HG02981 (cell line): ENCODE data around the gene GET3.
"Not testable (repeated sequence)": the region's sequence is repeated elsewhere in the genome, so short reads cannot be mapped to it uniquely, and the experiment has no call there.

Experiments
- ATAC-seq: cut with Tn5 transposase; IDR thresholded peaks from one replicate; pipeline ENCODE4 v1.9.1; 2021; ENCODE audit warnings: mild to moderate bottlenecking, moderate library complexity; ENCODE audit not compliant: unreplicated experiment

GET3 gene

DNA sequence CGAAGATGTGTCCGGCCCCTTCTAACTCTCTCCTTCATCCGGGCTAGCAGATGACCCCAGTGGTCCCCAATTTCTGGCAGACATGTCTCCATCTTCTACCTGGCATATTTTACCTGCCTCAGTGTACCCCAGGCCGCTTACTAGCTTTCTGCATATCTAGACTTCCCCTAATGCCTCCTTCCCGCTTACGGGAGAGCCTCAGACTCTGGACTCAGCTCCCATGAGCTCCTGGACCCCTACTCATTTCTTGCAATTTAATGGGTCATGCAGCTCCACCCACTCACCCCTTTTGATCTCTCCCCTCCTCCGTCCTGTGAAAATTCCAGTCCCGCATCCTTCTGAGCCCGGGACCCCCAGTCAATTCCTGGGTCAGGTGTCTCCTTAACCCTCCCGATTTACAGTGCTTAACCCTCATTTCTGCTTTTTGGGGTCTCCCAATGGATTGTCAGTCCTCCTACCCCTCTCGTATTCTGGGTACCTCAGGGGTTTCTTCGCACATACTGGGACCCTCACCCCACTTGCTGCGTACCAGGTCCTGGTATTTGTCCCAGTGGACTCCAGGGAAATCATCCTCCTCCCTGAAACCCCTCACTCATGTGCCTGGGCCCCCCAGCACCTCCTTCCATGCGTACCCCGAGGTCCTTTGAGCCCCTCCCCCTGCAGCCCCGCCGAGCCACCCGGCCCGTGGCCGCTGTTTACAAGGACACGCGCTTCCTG, 53.5 kb downstream of the GET3 start:
- ATAC-seq = no peak

- ATAC-seq = peak; percentile 29
These were observed 54.2 kb downstream of the GET3 start, which contains the start of gene JUNB for GRCh38 chr19:12791345-12792050. TSS of gene JUNB (plus strand) at chr19:12791486. CDS start at chr19:12791772, 286 bp downstream.

- ATAC-seq = no peak
These were observed 55.0 kb downstream of the GET3 start for GRCh38 chr19:12792051-12792852.

DNA sequence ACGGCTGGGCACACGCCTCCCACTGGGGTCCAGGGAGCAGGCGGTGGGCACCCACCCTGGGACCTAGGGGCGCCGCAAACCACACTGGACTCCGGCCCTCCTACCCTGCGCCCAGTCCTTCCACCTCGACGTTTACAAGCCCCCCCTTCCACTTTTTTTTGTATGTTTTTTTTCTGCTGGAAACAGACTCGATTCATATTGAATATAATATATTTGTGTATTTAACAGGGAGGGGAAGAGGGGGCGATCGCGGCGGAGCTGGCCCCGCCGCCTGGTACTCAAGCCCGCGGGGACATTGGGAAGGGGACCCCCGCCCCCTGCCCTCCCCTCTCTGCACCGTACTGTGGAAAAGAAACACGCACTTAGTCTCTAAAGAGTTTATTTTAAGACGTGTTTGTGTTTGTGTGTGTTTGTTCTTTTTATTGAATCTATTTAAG, 55.6 kb downstream of the GET3 start:
- ATAC-seq = no peak

DNA sequence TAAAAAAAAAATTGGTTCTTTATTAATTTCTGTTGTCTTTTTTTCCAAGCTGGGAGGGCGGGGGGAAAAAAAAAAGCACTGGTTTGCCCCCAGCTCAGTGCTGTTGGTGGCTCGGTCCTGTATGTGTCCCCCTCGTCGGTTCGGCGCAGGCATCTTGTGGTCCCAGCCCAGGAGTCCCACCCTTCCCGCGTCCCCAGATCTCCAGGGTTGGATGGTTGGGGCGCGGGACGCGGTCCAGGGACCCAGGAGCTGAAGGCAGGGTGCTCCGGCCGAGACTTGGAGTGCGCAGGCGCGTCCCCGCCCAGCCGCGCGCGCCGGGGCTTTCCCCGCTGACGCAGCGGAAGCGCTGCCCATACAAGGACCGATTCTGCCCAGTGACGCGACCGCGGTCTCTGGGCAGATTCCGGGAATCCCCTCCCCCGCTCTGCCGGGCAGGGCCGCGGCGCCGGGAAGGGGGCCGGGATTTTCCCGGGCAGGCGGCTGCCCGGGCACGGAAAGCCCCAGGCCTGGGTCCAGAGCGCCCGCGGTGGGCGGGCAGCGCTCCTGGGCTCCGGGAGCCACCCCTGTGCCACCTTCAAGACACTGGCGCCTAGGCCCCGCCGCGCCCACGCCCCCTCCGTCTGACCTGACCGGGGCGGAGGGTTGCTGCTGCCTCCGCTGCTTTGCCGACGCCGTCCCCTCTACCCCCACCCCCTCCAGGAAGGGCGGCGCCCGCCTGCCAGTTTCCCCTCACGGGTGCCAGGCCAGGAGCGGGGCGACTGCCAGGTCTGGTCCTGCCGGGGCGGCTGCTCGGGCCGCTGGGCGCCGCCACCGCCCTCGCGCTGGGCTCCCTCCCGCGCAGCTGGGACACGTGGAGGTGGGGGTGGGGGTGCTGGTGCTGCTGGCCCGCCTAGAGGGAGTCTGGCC, 56.2 kb downstream of the GET3 start:
- no peak for ATAC-seq

- no peak for ATAC-seq
These were observed 57.1 kb downstream of the GET3 start for GRCh38 chr19:12794196-12794941.

DNA sequence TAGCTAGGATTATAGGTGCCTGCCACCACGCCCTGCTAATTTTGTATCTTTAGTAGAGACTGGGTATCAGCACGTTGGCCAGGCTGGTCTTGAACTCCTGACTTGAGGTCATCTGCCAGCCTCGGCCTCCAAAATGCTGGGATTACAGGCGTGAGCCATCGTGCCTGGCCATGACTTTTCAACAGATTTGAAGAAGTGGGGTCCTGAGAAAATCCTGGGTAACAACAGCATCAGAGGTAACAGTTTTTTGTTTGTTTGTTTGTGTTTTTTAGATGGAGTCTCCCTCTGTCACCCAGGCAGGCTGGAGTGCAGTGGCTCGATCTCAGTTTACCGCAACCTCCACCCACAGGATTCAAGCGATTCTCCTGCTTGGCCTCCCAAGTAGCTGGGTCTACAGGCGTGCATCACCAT, 57.7 kb downstream of the GET3 start:
- no peak for ATAC-seq

- ATAC-seq = no peak
These were observed 59.1 kb downstream of the GET3 start for GRCh38 chr19:12796146-12797071.

DNA sequence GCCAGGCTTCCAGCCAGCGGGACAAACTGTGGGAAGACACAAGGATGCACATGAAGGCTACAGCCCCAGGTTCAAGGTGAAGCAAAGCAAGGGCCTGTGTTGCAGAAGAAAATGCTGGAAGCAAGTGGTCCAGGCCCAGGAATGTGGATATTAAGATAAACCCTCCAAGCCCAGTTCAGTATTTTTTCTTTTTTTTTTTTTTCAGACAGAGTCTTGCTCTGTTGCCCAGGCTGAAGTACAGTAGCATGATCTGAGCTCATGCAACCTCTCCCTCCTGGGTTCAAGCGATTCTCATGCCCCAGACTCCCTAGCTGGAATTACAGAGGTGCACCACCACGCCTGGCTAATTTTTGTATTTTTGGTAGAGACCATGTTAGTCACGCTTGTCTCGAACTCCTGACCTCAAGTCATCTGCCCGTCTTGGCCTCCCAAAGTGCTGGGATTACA, 59.9 kb downstream of the GET3 start:
- no peak for ATAC-seq

DNA sequence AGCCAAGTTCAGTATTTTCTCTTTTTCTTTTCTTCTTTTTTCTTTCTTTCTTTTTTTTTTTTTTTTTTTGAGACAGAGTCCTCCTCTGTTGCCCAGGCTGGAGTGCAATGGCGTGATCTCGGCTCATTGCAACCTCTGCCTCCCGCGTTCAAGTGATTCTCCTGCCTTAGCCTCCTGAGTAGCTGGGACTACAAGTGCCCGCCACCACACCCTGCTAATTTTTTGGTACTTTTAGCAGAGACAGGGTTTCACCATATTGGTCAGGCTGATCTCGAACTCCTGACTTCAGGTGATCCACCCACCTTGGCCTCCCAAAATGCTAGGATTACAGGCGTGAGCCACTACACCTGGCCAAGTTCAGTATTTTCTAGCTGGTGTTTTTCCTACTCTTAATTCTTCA, 60.3 kb downstream of the GET3 start:
- not testable (repeated sequence) for ATAC-seq
